CD4-positive, alpha-beta T cell treated with Interleukin-12 subunit alpha and Interleukin-12 subunit beta, for 1 hour (primary cell): ENCODE results near the gene CNMD.
A peak's percentile ranks its signal among the peaks of the same experiment; 100 is the strongest.
"Not testable (repeated sequence)": the region's sequence is repeated elsewhere in the genome, so short reads cannot be mapped to it uniquely, and the experiment has no call there.

Experiments used
- DNase-seq: peaks from one replicate; pipeline ENCODE4 v3.0.0-alpha.2; 2020

Gene CNMD

GRCh38 chr13:52743988-52744387, 4.4 kb upstream of the CNMD start:
- no peak for DNase-seq

- no peak for DNase-seq
Observed at GRCh38 chr13:52743569-52743968, 3.9 kb upstream of the CNMD start.

GRCh38 chr13:52738719-52739467, 727 bp downstream of the CNMD start:
- peak; percentile 9 for DNase-seq

GRCh38 chr13:52737965-52738364, 1.7 kb downstream of the CNMD start:
- no peak for DNase-seq

GRCh38 chr13:52737451-52737850, 2.2 kb downstream of the CNMD start:
- DNase-seq: no peak

- no peak for DNase-seq
Observed at GRCh38 chr13:52736891-52737290, 2.7 kb downstream of the CNMD start.

- no peak for DNase-seq
Observed at GRCh38 chr13:52734075-52734623, 5.5 kb downstream of the CNMD start.

- no peak for DNase-seq
Observed at GRCh38 chr13:52726258-52726657, 13.4 kb downstream of the CNMD start.

GRCh38 chr13:52725302-52725701, 14.3 kb downstream of the CNMD start:
- no peak for DNase-seq

- no peak for DNase-seq
Observed at GRCh38 chr13:52723181-52723580, 16.4 kb downstream of the CNMD start.

- DNase-seq: not testable (repeated sequence)
Observed at GRCh38 chr13:52721356-52721755, 18.3 kb downstream of the CNMD start.

- DNase-seq: not testable (repeated sequence)
Observed at GRCh38 chr13:52720904-52721303, 18.7 kb downstream of the CNMD start.

GRCh38 chr13:52713894-52714293, 25.7 kb downstream of the CNMD start:
- DNase-seq: no peak

- DNase-seq: no peak
Observed at GRCh38 chr13:52712385-52712784, 27.2 kb downstream of the CNMD start.

GRCh38 chr13:52711286-52711685, 28.3 kb downstream of the CNMD start:
- no peak for DNase-seq

GRCh38 chr13:52708266-52708665, 31.4 kb downstream of the CNMD start:
- DNase-seq: not testable (repeated sequence)

- DNase-seq: no peak
Observed at GRCh38 chr13:52707375-52707774, 32.2 kb downstream of the CNMD start.

- DNase-seq: no peak
Observed at GRCh38 chr13:52706081-52706480, 33.5 kb downstream of the CNMD start.

GRCh38 chr13:52703482-52703881, 36.1 kb downstream of the CNMD start:
- DNase-seq: no peak

GRCh38 chr13:52701728-52702465, 37.7 kb downstream of the CNMD start:
- no peak for DNase-seq

- DNase-seq: no peak
Observed at GRCh38 chr13:52696566-52696965, 43.1 kb downstream of the CNMD start.

GRCh38 chr13:52695856-52696255, 43.8 kb downstream of the CNMD start:
- DNase-seq: no peak

- no peak for DNase-seq
Observed at GRCh38 chr13:52686376-52686775, 53.2 kb downstream of the CNMD start.

GRCh38 chr13:52685806-52686205, 53.8 kb downstream of the CNMD start:
- DNase-seq: not testable (repeated sequence)
